CD14-positive monocyte (primary cell): ENCODE data around the gene SLC9A9. TPM values are rescaled to one million over a fixed set of nuclear protein-coding genes. Genes with fewer than 3 reads are reported as not detected.

Experiments
- DNase-seq, 3 donors: peaks; one replicate each; pipeline ENCODE4 v3.0.0-alpha.2; 2011 to 2022
- H2AFZ ChIP-seq: 2 replicates; pipeline ENCODE4 v1.6.0; 2012; ENCODE audit warnings: mild to moderate bottlenecking, low read depth, low read length, inconsistent platforms; ENCODE audit not compliant: insufficient read depth, poor library complexity, severe bottlenecking
- H3K27ac ChIP-seq, 2 donors: 1 replicate in 1 of 2; 2 replicates in 1 of 2; pipeline ENCODE4 v1.5.1; 2012 to 2013; ENCODE audit warnings: low read length in 2 of 2, control low read depth in 1 of 2, inconsistent platforms in 1 of 2, low read depth in 1 of 2, mild to moderate bottlenecking in 1 of 2
- H3K27me3 ChIP-seq, 2 donors: one replicate each; pipeline versions ENCODE4 v1.6.0 to v1.6.1; 2011 to 2013; ENCODE audit warnings: low read length in 2 of 2; ENCODE audit not compliant: control insufficient read depth in 2 of 2, insufficient read depth in 2 of 2
- H3K36me3 ChIP-seq, 2 donors: replicated peaks in 1 of 2; 1 replicate in 1 of 2; 2 replicates in 1 of 2; pipeline versions ENCODE4 v1.5.1 to v1.6.1; 2012 to 2013; ENCODE audit warnings: low read length in 2 of 2, control low read depth in 1 of 2, inconsistent platforms in 1 of 2, mild to moderate bottlenecking in 1 of 2; ENCODE audit not compliant: insufficient read depth in 2 of 2, control insufficient read depth in 1 of 2
- H3K4me1 ChIP-seq, 2 donors: 1 replicate in 1 of 2; 2 replicates in 1 of 2; pipeline versions ENCODE4 v1.5.1 to v1.6.1; 2012 to 2013; ENCODE audit warnings: low read length in 2 of 2, control low read depth in 1 of 2, inconsistent platforms in 1 of 2, mild to moderate bottlenecking in 1 of 2, moderate library complexity in 1 of 2; ENCODE audit not compliant: insufficient read depth in 2 of 2, control insufficient read depth in 1 of 2
- H3K4me2 ChIP-seq: replicated peaks from 2 replicates; pipeline ENCODE3; 2012; ENCODE audit warnings: low read length, moderate library complexity, mild to moderate bottlenecking; ENCODE audit not compliant: poor library complexity, severe bottlenecking; ENCODE audit errors: extremely low read depth
- H3K4me3 ChIP-seq, 3 experiments: fragments of 200-600 bp in 1 of 3; sonication (generic) in 1 of 3; replicated peaks in 1 of 3; 1 replicate in 2 of 3; 2 replicates in 1 of 3; pipeline ENCODE4 v1.5.1; 2011 to 2013; ENCODE audit warnings: low read length in 3 of 3, mild to moderate bottlenecking in 3 of 3, control low read depth in 2 of 3, low read depth in 2 of 3, inconsistent platforms in 1 of 3, moderate library complexity in 1 of 3
- H3K79me2 ChIP-seq: 2 replicates; pipeline ENCODE4 v1.6.0; 2012; ENCODE audit warnings: mild to moderate bottlenecking, control low read depth, inconsistent platforms, low read length, moderate library complexity; ENCODE audit not compliant: insufficient read depth
- H3K9ac ChIP-seq: 2 replicates; pipeline ENCODE4 v1.6.0; 2017; ENCODE audit warnings: low read length, mild to moderate bottlenecking; ENCODE audit not compliant: insufficient read depth, poor library complexity, severe bottlenecking
- H3K9me3 ChIP-seq, 2 donors: replicated peaks in 1 of 2; 1 replicate in 1 of 2; 2 replicates in 1 of 2; pipeline versions ENCODE4 v1.5.1 to v1.6.1; 2012 to 2013; ENCODE audit warnings: low read length in 2 of 2, control low read depth in 1 of 2; ENCODE audit not compliant: control insufficient read depth in 1 of 2, insufficient read depth in 1 of 2
- H4K20me1 ChIP-seq: 2 replicates; pipeline ENCODE4 v1.6.0; 2012; ENCODE audit warnings: mild to moderate bottlenecking, low read length, control low read depth, moderate library complexity; ENCODE audit not compliant: insufficient read depth
- H3K27ac Mint-ChIP-seq, 7 donors: one replicate each; pipeline ENCODE4 v1.8.0; 2020; ENCODE audit warnings: mild to moderate bottlenecking in 7 of 7, mixed read lengths in 7 of 7, moderate library complexity in 6 of 7, inconsistent platforms in 2 of 7
- H3K27me3 Mint-ChIP-seq, 3 donors: one replicate each; pipeline ENCODE4 v1.8.0; 2021 to 2022; ENCODE audit warnings: low read depth in 3 of 3, mild to moderate bottlenecking in 3 of 3, mixed read lengths in 3 of 3, moderate library complexity in 3 of 3, inconsistent platforms in 1 of 3
- H3K36me3 Mint-ChIP-seq, 2 donors: one replicate each; pipeline ENCODE4 v1.8.0; 2020; ENCODE audit warnings: mixed read lengths in 2 of 2, inconsistent platforms in 1 of 2, mild to moderate bottlenecking in 1 of 2
- H3K4me1 Mint-ChIP-seq: one replicate; pipeline ENCODE4 v1.8.0; 2020; ENCODE audit warnings: mild to moderate bottlenecking, mixed read lengths
- H3K4me3 Mint-ChIP-seq, 2 donors: one replicate each; pipeline ENCODE4 v1.8.0; 2020; ENCODE audit warnings: mild to moderate bottlenecking in 2 of 2, mixed read lengths in 2 of 2, moderate library complexity in 1 of 2
- H3K9me3 Mint-ChIP-seq, 7 donors: one replicate each; pipeline ENCODE4 v1.8.0; 2020 to 2022; ENCODE audit warnings: mixed read lengths in 7 of 7, mild to moderate bottlenecking in 6 of 7, moderate library complexity in 6 of 7, inconsistent platforms in 2 of 7
- CTCF ChIP-seq: fragments of 200-600 bp; IDR thresholded peaks from one replicate; pipeline ENCODE4 v1.8.0; 2022; ENCODE audit warnings: antibody characterized with exemption, mild to moderate bottlenecking
- WGBS: methylation state at CpG from one replicate; pipeline ENCODE4 v1.1.5; 2013; ENCODE audit warnings: missing lambda C conversion rate; ENCODE audit not compliant: insufficient coverage; 5-methylcytosine and 5-hydroxymethylcytosine counted together
- intact Hi-C, 2 donors: fragments of 100-400 bp; cut with micrococcal nuclease; formaldehyde crosslinking; loops; one replicate each; pipeline versions ENCODE4 v1.15.0 to v1.15.1; 2023
- polyA plus RNA-seq, 3 donors: library from polyadenylated mRNA; depleted of rRNA in 1 of 3; unstranded in 2 of 3; stranded (reverse) in 1 of 3; fragments of 300-500 nt in 2 of 3; fragments of >200 nt in 1 of 3; fragmentation: Illumina TruSeq in 2 of 3; gene quantifications; 1 replicate in 2 of 3; 2 replicates in 1 of 3; pipeline ENCODE4 v1.2.3, GENCODE V29; 2012 to 2021

Gene SLC9A9
- polyA plus RNA-seq, 3 donors: 14.1 to 32.8 (median 27.0) TPM

GRCh38 chr3:143707848-143708247, 140.4 kb downstream of the SLC9A9 start:
- H3K27me3 ChIP-seq: no peaks in the 10 kb centered on the region
- Mint-ChIP-seq H3K36me3 (peaks cover 0 to 5% of the 10 kb centered on the region in 2 donors), H3K4me1 (no peaks in the 10 kb centered on the region), H3K9me3 (peaks cover 0 to 3% (median 0%) of the 10 kb centered on the region in 7 donors), H3K4me3 (no peak overlapping the region), H3K27me3 (no peaks in the 10 kb centered on the region), H3K27ac (peak overlapping the region in 1 of 7 donors; percentile 35)
- no peak overlapping the region for H3K4me2 ChIP-seq
- no peak overlapping the region for H3K9ac ChIP-seq
- H3K4me3 ChIP-seq: no peak overlapping the region
- TF ChIP-seq CTCF: no peak
- no peak for DNase-seq
- H3K27ac ChIP-seq: no peak overlapping the region
- H4K20me1 ChIP-seq: peaks cover 25% of the 10 kb centered on the region
- no peaks in the 10 kb centered on the region for H3K9me3 ChIP-seq
- WGBS: no CpG with 5 or more reads among the region's 1 CpG
- H3K79me2 ChIP-seq: no peaks in the 10 kb centered on the region
- H3K36me3 ChIP-seq: no peaks in the 10 kb centered on the region
- intact Hi-C loops: no loop called here
- H2AFZ ChIP-seq: no peak overlapping the region
- no peaks in the 10 kb centered on the region for H3K4me1 ChIP-seq

GRCh38 chr3:143700431-143700975, 147.8 kb downstream of the SLC9A9 start:
- no peak for DNase-seq
- H3K4me3 ChIP-seq: no peak overlapping the region
- no peak overlapping the region for H3K27ac Mint-ChIP-seq
- H3K9ac ChIP-seq: no peak overlapping the region
- H3K27ac ChIP-seq: no peak overlapping the region
- H3K36me3 ChIP-seq: no peaks in the 10 kb centered on the region
- no peaks in the 10 kb centered on the region for H3K9me3 ChIP-seq
- H3K4me1 ChIP-seq: no peaks in the 10 kb centered on the region
- H3K9me3 Mint-ChIP-seq: peaks cover 0 to 7% (median 2%) of the 10 kb centered on the region in 7 donors
- H3K4me2 ChIP-seq: no peak overlapping the region
- peaks cover 26% of the 10 kb centered on the region for H4K20me1 ChIP-seq
- H3K79me2 ChIP-seq: no peaks in the 10 kb centered on the region
- H3K27me3 Mint-ChIP-seq: no peaks in the 10 kb centered on the region
- intact Hi-C loops: no loop called here
- peaks cover 3 to 4% of the 10 kb centered on the region in 2 donors for H3K36me3 Mint-ChIP-seq
- no peak overlapping the region for H2AFZ ChIP-seq
- no peak for TF ChIP-seq CTCF
- H3K27me3 ChIP-seq: no peaks in the 10 kb centered on the region
- H3K4me1 Mint-ChIP-seq: no peaks in the 10 kb centered on the region
- no peak overlapping the region for H3K4me3 Mint-ChIP-seq
- WGBS: 100% methylated on average over 1 of the region's 1 CpG
